MG63 (cell line): Measurements from ENCODE around the gene ANTXR1. TPM values are rescaled to one million over a fixed set of nuclear protein-coding genes. Genes with fewer than 3 reads are reported as not detected.
A peak's percentile ranks its signal among the peaks of the same experiment; 100 is the strongest.

Source experiments
- DNase-seq: peaks from one replicate; pipeline ENCODE4 v3.0.0-alpha.2; 2020
- H3K27me3 ChIP-seq: fragments of 250-450 bp; sonication (Bioruptor Pico); 2 replicates; pipeline ENCODE4 v1.5.1; 2020; ENCODE audit warnings: mild to moderate bottlenecking, moderate library complexity
- H3K36me3 ChIP-seq: fragments of 250-450 bp; sonication (Bioruptor Pico); 2 replicates; pipeline ENCODE4 v1.5.1; 2020; ENCODE audit warnings: mild to moderate bottlenecking, moderate library complexity
- H3K4me3 ChIP-seq: fragments of 250-450 bp; sonication (Bioruptor Pico); 2 replicates; pipeline ENCODE4 v1.5.1; 2020; ENCODE audit warnings: mild to moderate bottlenecking, moderate library complexity
- H3K9me3 ChIP-seq: fragments of 250-450 bp; sonication (Bioruptor Pico); 2 replicates; pipeline ENCODE4 v1.5.1; 2020; ENCODE audit warnings: mild to moderate bottlenecking, moderate library complexity
- total RNA-seq: library from RNA; depleted of rRNA; stranded (reverse); fragments of >200 nt; shearing (Covaris generic); gene quantifications from 2 replicates; pipeline ENCODE4 v1.2.3, GENCODE V29; 2014; ENCODE audit warnings: low replicate concordance

The ANTXR1 gene
- total RNA-seq, 1 experiment from 2014 or later = 48.6 TPM

GRCh38 chr2:68993660-68994059 is 19.3 kb upstream of the ANTXR1 start:
- no peak overlapping the region for H3K4me3 ChIP-seq
- H3K9me3 ChIP-seq = no peaks in the 10 kb centered on the region; the same call in 1 of the 2 replicates
- no peaks in the 10 kb centered on the region for H3K27me3 ChIP-seq
- no peak for DNase-seq
- no peaks in the 10 kb centered on the region for H3K36me3 ChIP-seq

- Histone ChIP-seq H3K4me3 (no peak overlapping the region), H3K27me3 (no peaks in the 10 kb centered on the region), H3K36me3 (no peaks in the 10 kb centered on the region), H3K9me3 (no peaks in the 10 kb centered on the region; the same call in 1 of the 2 replicates)
- peak; percentile 82 for DNase-seq
Measured at GRCh38 chr2:68994864-68995263, 18.1 kb upstream of the ANTXR1 start.

GRCh38 chr2:68995916-68996315 is 17.1 kb upstream of the ANTXR1 start:
- Histone ChIP-seq H3K9me3 (peaks cover 6% of the 10 kb centered on the region), H3K4me3 (no peak overlapping the region), H3K36me3 (no peaks in the 10 kb centered on the region), H3K27me3 (no peaks in the 10 kb centered on the region)
- no peak for DNase-seq

GRCh38 chr2:68997401-68997800 is 15.6 kb upstream of the ANTXR1 start:
- peaks cover 10% of the 10 kb centered on the region for H3K9me3 ChIP-seq
- no peak overlapping the region for H3K4me3 ChIP-seq
- no peaks in the 10 kb centered on the region for H3K36me3 ChIP-seq
- no peaks in the 10 kb centered on the region for H3K27me3 ChIP-seq
- DNase-seq = no peak

- Histone ChIP-seq H3K4me3 (no peak overlapping the region), H3K9me3 (peaks cover 10% of the 10 kb centered on the region; the same call in 1 of the 2 replicates), H3K27me3 (no peaks in the 10 kb centered on the region), H3K36me3 (no peaks in the 10 kb centered on the region)
- no peak for DNase-seq
Measured at GRCh38 chr2:69001879-69002278, 11.1 kb upstream of the ANTXR1 start.

GRCh38 chr2:69003731-69004130 is 9.2 kb upstream of the ANTXR1 start:
- Histone ChIP-seq H3K4me3 (no peak overlapping the region), H3K36me3 (no peaks in the 10 kb centered on the region), H3K27me3 (no peaks in the 10 kb centered on the region), H3K9me3 (peaks cover 10% of the 10 kb centered on the region; the same call in 1 of the 2 replicates)
- no peak for DNase-seq

GRCh38 chr2:69007169-69007568 is 5.8 kb upstream of the ANTXR1 start:
- Histone ChIP-seq H3K36me3 (no peaks in the 10 kb centered on the region), H3K9me3 (peaks cover 3% of the 10 kb centered on the region; the same call in 1 of the 2 replicates), H3K27me3 (no peaks in the 10 kb centered on the region), H3K4me3 (no peak overlapping the region)
- no peak for DNase-seq

GRCh38 chr2:69007603-69008002 is 5.4 kb upstream of the ANTXR1 start:
- no peak for DNase-seq
- no peaks in the 10 kb centered on the region for H3K27me3 ChIP-seq
- no peaks in the 10 kb centered on the region for H3K36me3 ChIP-seq
- H3K9me3 ChIP-seq = no peaks in the 10 kb centered on the region; the same call in 1 of the 2 replicates
- no peak overlapping the region for H3K4me3 ChIP-seq

- Histone ChIP-seq H3K9me3 (no peaks in the 10 kb centered on the region), H3K36me3 (no peaks in the 10 kb centered on the region), H3K27me3 (no peaks in the 10 kb centered on the region), H3K4me3 (no peak overlapping the region)
- no peak for DNase-seq
Measured at GRCh38 chr2:69010437-69011194, 2.4 kb upstream of the ANTXR1 start.

GRCh38 chr2:69011611-69012157 is 1.3 kb upstream of the ANTXR1 start:
- Histone ChIP-seq H3K4me3 (no peak overlapping the region), H3K36me3 (no peaks in the 10 kb centered on the region), H3K27me3 (no peaks in the 10 kb centered on the region), H3K9me3 (no peaks in the 10 kb centered on the region)
- DNase-seq = no peak

- no peaks in the 10 kb centered on the region for H3K9me3 ChIP-seq
- H3K27me3 ChIP-seq = no peaks in the 10 kb centered on the region
- no peak for DNase-seq
- peak overlapping the region; percentile 81 for H3K4me3 ChIP-seq
- H3K36me3 ChIP-seq = peaks cover 4% of the 10 kb centered on the region
Measured at GRCh38 chr2:69012310-69013141, 453 bp upstream of the ANTXR1 start.

- Histone ChIP-seq H3K36me3 (peaks cover 7% of the 10 kb centered on the region), H3K27me3 (no peaks in the 10 kb centered on the region), H3K9me3 (no peaks in the 10 kb centered on the region), H3K4me3 (peak overlapping the region; percentile 81)
- DNase-seq = peak; percentile 26
Measured at GRCh38 chr2:69013840-69014821, 1.2 kb downstream of the ANTXR1 start.

- Histone ChIP-seq H3K9me3 (no peaks in the 10 kb centered on the region), H3K36me3 (peaks cover 7% of the 10 kb centered on the region), H3K27me3 (no peaks in the 10 kb centered on the region), H3K4me3 (peak overlapping the region; percentile 20)
- DNase-seq = peak; percentile 13
Measured at GRCh38 chr2:69017080-69017479, 4.1 kb downstream of the ANTXR1 start.

GRCh38 chr2:69017835-69018234 is 4.9 kb downstream of the ANTXR1 start:
- H3K27me3 ChIP-seq = no peaks in the 10 kb centered on the region
- DNase-seq = no peak

GRCh38 chr2:69018678-69019095 is 5.7 kb downstream of the ANTXR1 start:
- no peak for DNase-seq
- Histone ChIP-seq H3K4me3 (no peak overlapping the region), H3K27me3 (no peaks in the 10 kb centered on the region), H3K9me3 (no peaks in the 10 kb centered on the region), H3K36me3 (peaks cover 7% of the 10 kb centered on the region)

More at GRCh38 chr2:69017835-69018234, 4.9 kb downstream of the ANTXR1 start:
- peaks cover 7% of the 10 kb centered on the region for H3K36me3 ChIP-seq
- no peaks in the 10 kb centered on the region for H3K9me3 ChIP-seq
- peak overlapping the region; percentile 20; the same call in 1 of the 2 replicates for H3K4me3 ChIP-seq
